Endometrial microvascular endothelial cells (primary cell): Measurements from ENCODE around the gene TEAD2. TPM values are rescaled to one million over a fixed set of nuclear protein-coding genes. Genes with fewer than 3 reads are reported as not detected.
"Not testable (repeated sequence)": the region's sequence is repeated elsewhere in the genome, so short reads cannot be mapped to it uniquely, and the experiment has no call there.

ENCODE experiments used
- in situ Hi-C: cut with HindIII; loops from 2 replicates; pipeline ENCODE4 v1.10.0; 2017; ENCODE audit warnings: low sequenced_read_pairs, low pct_unique_long_range_greater_than_20kb; ENCODE audit errors: inconsistent ontology term
- total RNA-seq: library from RNA; depleted of rRNA; stranded (reverse); fragments of >200 nt; gene quantifications from one replicate; pipeline ENCODE4 v1.2.3, GENCODE V29; 2015; ENCODE audit errors: inconsistent ontology term

Gene TEAD2
- total RNA-seq, 1 donor from 2014 or later: 86.6 TPM

DNA sequence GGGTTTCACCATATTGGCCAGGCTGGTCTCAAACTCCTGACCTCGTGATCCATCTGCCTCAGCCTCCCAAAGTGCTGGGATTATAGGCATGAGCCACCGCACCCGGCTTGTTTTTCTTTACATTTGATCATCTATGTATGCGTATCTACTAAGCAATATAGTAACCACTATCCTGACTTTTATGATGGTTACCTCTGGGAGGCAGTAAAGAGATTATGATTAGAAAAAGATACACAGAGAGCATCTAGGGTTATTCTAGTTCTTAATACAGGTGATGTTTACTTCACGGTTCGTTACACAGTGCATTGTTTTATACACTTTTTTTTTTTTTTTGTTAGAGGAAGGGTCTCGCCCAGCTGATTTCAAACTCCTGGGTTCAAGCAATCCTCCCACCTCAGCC, 55.5 kb downstream of the TEAD2 start:
- in situ Hi-C loops: not testable (repeated sequence)

- in situ Hi-C loops: no loop called here
Observed at GRCh38 chr19:49301866-49302252, 60.4 kb downstream of the TEAD2 start.

DNA sequence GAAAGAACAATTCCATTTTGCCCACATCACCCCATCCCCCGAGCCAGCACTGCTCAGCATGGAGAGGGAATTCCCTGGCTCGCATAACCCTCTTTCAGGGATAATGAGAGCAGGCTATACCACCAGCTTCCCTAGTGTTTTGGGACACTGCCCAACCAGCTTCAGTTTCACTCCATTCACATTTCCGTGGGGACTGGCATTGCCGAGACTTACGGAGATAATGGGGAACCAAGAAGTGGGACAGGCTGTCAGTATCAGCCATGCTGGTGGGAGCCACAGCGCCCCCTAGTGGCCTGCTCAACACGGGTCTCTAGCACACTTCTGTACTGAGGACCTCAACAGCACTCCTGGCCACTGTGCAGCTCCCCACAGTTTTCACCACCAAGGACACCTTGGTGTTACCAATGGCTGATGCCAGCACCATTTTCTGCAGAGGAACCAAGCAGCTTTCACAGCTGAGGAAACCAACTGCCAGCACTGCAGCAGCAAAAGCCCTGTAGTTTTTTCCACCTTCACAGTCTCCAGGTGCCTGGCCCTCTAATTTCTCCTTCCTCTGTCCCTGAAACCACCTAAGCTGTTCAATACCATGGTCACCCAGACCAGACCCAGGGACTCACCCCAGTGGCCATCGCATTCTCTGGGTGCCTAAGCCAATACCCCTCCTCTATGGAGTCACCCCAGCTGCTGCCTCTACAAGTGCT, 60.9 kb downstream of the TEAD2 start:
- in situ Hi-C loops: no loop called here

DNA sequence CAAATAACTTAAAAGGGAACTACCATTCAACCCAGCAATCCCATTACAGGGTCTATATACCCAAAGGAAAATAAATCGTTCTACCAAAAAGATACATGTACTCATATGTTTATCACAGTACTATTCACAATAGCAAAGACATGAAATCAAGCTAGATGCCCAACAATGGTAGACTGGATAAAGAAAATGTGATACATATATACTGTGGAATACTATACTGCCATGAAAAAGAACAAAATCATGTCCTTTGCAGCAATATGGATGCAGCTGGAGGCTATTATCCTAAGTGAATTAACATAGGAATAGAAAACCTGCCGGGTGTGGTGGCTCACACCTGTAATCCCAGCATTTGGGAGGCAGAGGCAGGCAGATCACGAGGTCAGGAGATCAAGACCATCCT, 63.6 kb downstream of the TEAD2 start:
- in situ Hi-C loops: not testable (repeated sequence)

- in situ Hi-C loops: no loop called here
Observed at GRCh38 chr19:49297403-49297802, 64.8 kb downstream of the TEAD2 start.

GRCh38 chr19:49295208-49295880, 66.9 kb downstream of the TEAD2 start:
- in situ Hi-C loops: no loop called here

GRCh38 chr19:49294401-49294800, 67.8 kb downstream of the TEAD2 start:
- in situ Hi-C loops: no loop called here

Other genes with a start within 250 kb of the TEAD2 start
- 0.74 TPM for gene LIN7B, start 248.0 kb downstream of the TEAD2 start, total RNA-seq
- 0.74 TPM for gene C19orf73, start 243.3 kb downstream of the TEAD2 start, total RNA-seq
- 1.9 TPM for gene PPFIA3, start 242.9 kb downstream of the TEAD2 start, total RNA-seq
- not detected for gene HRC, start 207.0 kb downstream of the TEAD2 start, total RNA-seq
- 27.8 TPM for gene TRPM4, start 204.6 kb downstream of the TEAD2 start, total RNA-seq
- not detected for gene SLC6A16, start 37.2 kb downstream of the TEAD2 start, total RNA-seq
- not detected for gene CD37, start 27.0 kb downstream of the TEAD2 start, total RNA-seq
- gene DKKL1, start 1.5 kb upstream of the TEAD2 start, total RNA-seq: not detected
- gene KASH5, start 25.8 kb upstream of the TEAD2 start, total RNA-seq: not detected
- gene PTH2, start 61.0 kb upstream of the TEAD2 start, total RNA-seq: not detected
- not detected for gene GFY, start 63.0 kb upstream of the TEAD2 start, total RNA-seq
- gene SLC17A7, start 79.1 kb upstream of the TEAD2 start, total RNA-seq: not detected
- gene PIH1D1, start 89.4 kb upstream of the TEAD2 start, total RNA-seq: 97.7 TPM
- gene ALDH16A1, start 90.8 kb upstream of the TEAD2 start, total RNA-seq: 67.4 TPM
- 2.6 TPM for gene FLT3LG, start 111.8 kb upstream of the TEAD2 start, total RNA-seq
- 2,035 TPM for gene RPL13A, start 125.2 kb upstream of the TEAD2 start, total RNA-seq
- gene RPS11, start 134.0 kb upstream of the TEAD2 start, total RNA-seq: 3,348 TPM
- gene FCGRT, start 150.2 kb upstream of the TEAD2 start, total RNA-seq: 93.4 TPM
- 38.2 TPM for gene RCN3, start 165.6 kb upstream of the TEAD2 start, total RNA-seq
- gene NOSIP, start 218.1 kb upstream of the TEAD2 start, total RNA-seq: 107 TPM
- gene PRRG2, start 218.9 kb upstream of the TEAD2 start, total RNA-seq: not detected
- gene PRR12, start 228.8 kb upstream of the TEAD2 start, total RNA-seq: 7.5 TPM